Karpas-422 (cell line): ENCODE measurements around the gene ACSS1. TPM values are rescaled to one million over a fixed set of nuclear protein-coding genes. Genes with fewer than 3 reads are reported as not detected.
A peak's percentile ranks its signal among the peaks of the same experiment; 100 is the strongest.

Experiments used
- DNase-seq: peaks from one replicate; pipeline ENCODE4 v3.0.0-alpha.2; 2015
- H2AFZ ChIP-seq: fragments of 200-600 bp; sonication (generic); 2 replicates; pipeline ENCODE4 v1.6.1; 2014; ENCODE audit warnings: antibody characterized with exemption, low read length, mixed read lengths
- H3K27ac ChIP-seq: fragments of 200-600 bp; sonication (generic); 2 replicates; pipeline ENCODE4 v1.5.1; 2014; ENCODE audit warnings: mild to moderate bottlenecking, low read length, moderate library complexity
- H3K27me3 ChIP-seq: fragments of 200-600 bp; sonication (generic); 2 replicates; pipeline ENCODE4 v1.6.1; 2014; ENCODE audit warnings: low read length, mixed read lengths
- H3K36me3 ChIP-seq: fragments of 200-600 bp; sonication (generic); 2 replicates; pipeline ENCODE4 v1.6.1; 2014; ENCODE audit warnings: low read length, mixed read lengths; ENCODE audit not compliant: insufficient read depth
- H3K4me1 ChIP-seq: fragments of 200-600 bp; sonication (generic); 2 replicates; pipeline ENCODE4 v1.6.1; 2014; ENCODE audit warnings: mild to moderate bottlenecking, low read length, mixed read lengths
- H3K4me2 ChIP-seq: fragments of 200-600 bp; sonication (generic); 2 replicates; pipeline ENCODE4 v1.6.1; 2014; ENCODE audit warnings: low read length, low read depth, mild to moderate bottlenecking; ENCODE audit not compliant: poor library complexity, severe bottlenecking
- H3K4me3 ChIP-seq: fragments of 200-600 bp; sonication (generic); 2 replicates; pipeline ENCODE4 v1.5.1; 2014; ENCODE audit warnings: mild to moderate bottlenecking, antibody characterized with exemption, low read length, mixed read lengths
- H3K79me2 ChIP-seq: fragments of 200-600 bp; sonication (generic); 2 replicates; pipeline ENCODE4 v1.6.1; 2014; ENCODE audit warnings: mild to moderate bottlenecking, low read length, mixed read lengths
- H3K9ac ChIP-seq: fragments of 200-600 bp; sonication (generic); 2 replicates; pipeline ENCODE4 v1.6.0; 2014; ENCODE audit warnings: low read length
- H3K9me2 ChIP-seq: fragments of 200-600 bp; sonication (generic), shearing (Covaris generic); replicated peaks from 2 replicates; pipeline ENCODE4 v1.6.0; 2014; ENCODE audit warnings: mild to moderate bottlenecking, low read length, moderate library complexity; ENCODE audit not compliant: insufficient read depth
- H3K9me3 ChIP-seq: fragments of 300-700, 200-600 bp; sonication (generic); 2 replicates; pipeline ENCODE4 v1.6.1; 2014; ENCODE audit warnings: low read length, mixed read lengths
- H4K20me1 ChIP-seq: fragments of 200-600 bp; sonication (generic); 2 replicates; pipeline ENCODE4 v1.6.1; 2014; ENCODE audit warnings: mild to moderate bottlenecking, antibody characterized with exemption, low read length, low read depth; ENCODE audit not compliant: insufficient read depth
- total RNA-seq: library from RNA; depleted of rRNA; stranded (reverse); fragments of >200 nt; shearing (Covaris generic); gene quantifications from 2 replicates; pipeline ENCODE4 v1.2.3, GENCODE V29; 2014; ENCODE audit warnings: low replicate concordance

Gene ACSS1
- total RNA-seq, 1 experiment from 2014 or later: 2.3 TPM

- H3K36me3 ChIP-seq: no peaks in the 10 kb centered on the region
- no peak within 1 kb of the TSS for H3K27ac ChIP-seq
- H3K4me1 ChIP-seq: peaks cover 8% of the 10 kb centered on the region
- no peaks in the 10 kb centered on the region for H3K79me2 ChIP-seq
- no peak within 1 kb of the TSS for H3K4me3 ChIP-seq
- no peak within 1 kb of the TSS for H3K4me2 ChIP-seq
- H3K9me2 ChIP-seq: no peaks in the 10 kb centered on the region
- no peak within 1 kb of the TSS for H3K9ac ChIP-seq
- H4K20me1 ChIP-seq: no peaks in the 10 kb centered on the region
- no peak within 1 kb of the TSS for H2AFZ ChIP-seq
- no peaks in the 10 kb centered on the region for H3K9me3 ChIP-seq
- DNase-seq: no peak
- H3K27me3 ChIP-seq: no peaks in the 10 kb centered on the region
These were observed 24.0 kb upstream of the ACSS1 start, which contains the start of gene VSX1 for GRCh38 chr20:25081730-25082497. Gene VSX1 (minus strand): TSS chr20:25082141. CDS start chr20:25082096, 45 bp downstream.

DNA sequence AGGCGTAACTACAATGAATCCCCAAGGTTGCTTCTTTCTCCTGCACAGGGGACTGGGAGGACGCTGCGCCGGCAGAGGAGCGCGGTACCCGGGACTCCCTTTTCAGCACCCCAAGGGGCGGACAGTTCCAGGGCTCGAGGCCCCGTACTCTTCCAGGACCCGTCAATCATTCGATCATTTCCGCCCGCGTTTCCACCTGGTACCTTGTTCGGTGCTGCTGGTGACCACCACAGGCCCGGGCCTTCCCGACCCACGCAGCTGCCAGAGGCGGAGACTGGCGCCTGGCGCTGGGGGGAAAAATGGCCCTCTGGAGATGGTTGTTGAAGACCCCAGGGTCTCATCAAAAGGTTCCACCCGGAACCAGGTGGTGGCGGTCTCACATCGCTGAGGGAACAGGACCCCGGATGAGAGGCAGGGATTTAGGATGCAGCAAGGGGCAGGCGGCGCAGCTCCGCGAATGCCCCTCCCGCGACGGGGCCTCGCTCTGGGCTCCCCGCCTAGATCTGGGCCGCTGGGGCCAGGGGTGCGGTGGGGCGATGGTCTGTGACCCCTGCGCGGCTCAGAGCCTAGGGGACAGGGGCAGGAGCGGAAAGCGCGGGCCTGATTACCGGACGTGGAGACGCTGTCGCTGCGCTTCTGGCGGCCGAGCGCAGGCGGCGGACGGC is 23.3 kb upstream of the ACSS1 start:
- H3K4me3 ChIP-seq: no peak overlapping the region
- H3K79me2 ChIP-seq: no peaks in the 10 kb centered on the region
- H3K27me3 ChIP-seq: no peaks in the 10 kb centered on the region
- no peaks in the 10 kb centered on the region for H4K20me1 ChIP-seq
- no peak overlapping the region for H3K9ac ChIP-seq
- no peak overlapping the region for H2AFZ ChIP-seq
- no peaks in the 10 kb centered on the region for H3K9me3 ChIP-seq
- DNase-seq: no peak
- no peak overlapping the region for H3K27ac ChIP-seq
- H3K9me2 ChIP-seq: no peaks in the 10 kb centered on the region
- H3K4me1 ChIP-seq: peaks cover under 1% of the 10 kb centered on the region
- H3K36me3 ChIP-seq: no peaks in the 10 kb centered on the region
- H3K4me2 ChIP-seq: no peak overlapping the region

DNA sequence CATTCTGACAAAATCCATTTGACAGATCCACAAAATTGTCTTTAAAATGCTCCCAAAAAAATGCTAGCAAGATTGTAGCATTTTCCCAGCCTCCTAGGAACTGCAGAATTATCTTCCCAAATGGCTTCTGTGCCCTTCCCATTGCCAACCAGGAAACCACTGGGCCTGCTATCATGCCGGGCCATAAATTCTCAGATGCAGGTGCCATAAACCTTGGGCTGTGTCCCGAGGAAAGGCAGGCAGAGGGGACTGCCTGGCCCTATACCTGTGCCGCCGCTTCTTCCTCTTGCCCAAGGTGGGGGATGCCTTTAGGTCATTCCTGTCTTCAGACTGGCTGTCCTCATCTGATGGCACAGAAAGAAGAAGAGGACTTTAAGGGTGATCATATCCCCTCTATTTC is 21.2 kb upstream of the ACSS1 start:
- Histone ChIP-seq H2AFZ (no peak overlapping the region), H3K9me2 (no peaks in the 10 kb centered on the region), H3K27ac (no peak overlapping the region), H3K36me3 (no peaks in the 10 kb centered on the region), H3K79me2 (no peaks in the 10 kb centered on the region), H3K4me2 (no peak overlapping the region), H3K4me1 (no peaks in the 10 kb centered on the region), H3K27me3 (no peaks in the 10 kb centered on the region), H3K9ac (no peak overlapping the region), H3K9me3 (no peaks in the 10 kb centered on the region), H3K4me3 (no peak overlapping the region), H4K20me1 (no peaks in the 10 kb centered on the region)
- no peak for DNase-seq

GRCh38 chr20:25078662-25079061 is 20.7 kb upstream of the ACSS1 start:
- no peak for DNase-seq
- H4K20me1 ChIP-seq: no peaks in the 10 kb centered on the region
- H3K27ac ChIP-seq: no peak overlapping the region
- H3K36me3 ChIP-seq: no peaks in the 10 kb centered on the region
- no peaks in the 10 kb centered on the region for H3K27me3 ChIP-seq
- H3K79me2 ChIP-seq: no peaks in the 10 kb centered on the region
- H2AFZ ChIP-seq: no peak overlapping the region
- no peaks in the 10 kb centered on the region for H3K4me1 ChIP-seq
- H3K4me3 ChIP-seq: no peak overlapping the region
- no peak overlapping the region for H3K9ac ChIP-seq
- H3K9me2 ChIP-seq: no peaks in the 10 kb centered on the region
- H3K9me3 ChIP-seq: no peaks in the 10 kb centered on the region
- no peak overlapping the region for H3K4me2 ChIP-seq

DNA sequence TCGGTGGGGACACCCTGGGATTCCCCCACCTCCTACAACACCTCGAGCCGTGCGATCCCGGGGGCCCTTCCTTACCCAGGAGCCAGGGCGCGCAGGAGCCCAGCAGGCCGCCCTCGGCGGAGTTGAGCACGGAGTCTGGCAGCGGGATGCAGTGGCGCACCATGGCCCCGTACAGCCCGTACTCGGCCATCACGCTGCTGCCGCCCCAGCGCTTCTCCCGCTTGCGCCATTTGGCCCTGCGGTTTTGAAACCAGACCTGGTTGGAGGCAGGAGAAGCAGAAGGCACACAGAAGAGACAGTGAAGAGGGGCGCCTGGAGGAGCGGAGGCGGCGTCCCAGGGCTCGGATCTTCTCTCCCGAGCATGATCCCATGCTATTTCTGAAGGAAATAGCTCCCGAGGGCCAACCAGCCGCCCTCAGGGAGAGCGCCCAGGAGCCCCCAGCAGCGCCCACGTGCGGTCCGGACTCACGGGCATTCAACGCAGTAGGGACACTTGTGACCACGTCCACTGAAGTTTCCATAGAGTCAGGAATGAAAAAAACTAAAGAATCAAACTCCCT is 19.8 kb upstream of the ACSS1 start:
- H3K4me2 ChIP-seq: no peak overlapping the region

GRCh38 chr20:25076731-25077609 is 19.0 kb upstream of the ACSS1 start:
- H3K27me3 ChIP-seq: no peaks in the 10 kb centered on the region
- no peaks in the 10 kb centered on the region for H3K36me3 ChIP-seq
- peak; percentile 63 for DNase-seq
- no peak overlapping the region for H3K27ac ChIP-seq
- H3K4me1 ChIP-seq: no peaks in the 10 kb centered on the region
- no peaks in the 10 kb centered on the region for H4K20me1 ChIP-seq
- H3K79me2 ChIP-seq: no peaks in the 10 kb centered on the region
- no peak overlapping the region for H3K4me3 ChIP-seq
- H3K9me3 ChIP-seq: no peaks in the 10 kb centered on the region
- H3K4me2 ChIP-seq: no peak overlapping the region
- no peak overlapping the region for H3K9ac ChIP-seq
- H3K9me2 ChIP-seq: no peaks in the 10 kb centered on the region
- H2AFZ ChIP-seq: no peak overlapping the region

More for the DNA sequence above, 19.8 kb upstream of the ACSS1 start:
- no peak overlapping the region for H3K4me3 ChIP-seq
- H4K20me1 ChIP-seq: no peaks in the 10 kb centered on the region
- H3K9me3 ChIP-seq: no peaks in the 10 kb centered on the region
- no peaks in the 10 kb centered on the region for H3K9me2 ChIP-seq
- no peaks in the 10 kb centered on the region for H3K36me3 ChIP-seq
- H3K4me1 ChIP-seq: no peaks in the 10 kb centered on the region
- H3K79me2 ChIP-seq: no peaks in the 10 kb centered on the region
- DNase-seq: no peak
- H2AFZ ChIP-seq: no peak overlapping the region
- no peak overlapping the region for H3K9ac ChIP-seq
- H3K27me3 ChIP-seq: no peaks in the 10 kb centered on the region
- no peak overlapping the region for H3K27ac ChIP-seq

- H3K79me2 ChIP-seq: no peaks in the 10 kb centered on the region
- H3K27me3 ChIP-seq: no peaks in the 10 kb centered on the region
These were observed 18.3 kb upstream of the ACSS1 start for GRCh38 chr20:25076201-25076600.

More at GRCh38 chr20:25076201-25076600, 18.3 kb upstream of the ACSS1 start:
- Histone ChIP-seq H4K20me1 (no peaks in the 10 kb centered on the region), H3K9ac (no peak overlapping the region), H3K4me3 (no peak overlapping the region), H3K9me2 (no peaks in the 10 kb centered on the region), H3K4me1 (0 out of 2 replicates have a peak, but pooled peaks cover 2% of the 10 kb centered on the region), H2AFZ (no peak overlapping the region), H3K9me3 (no peaks in the 10 kb centered on the region), H3K4me2 (no peak overlapping the region), H3K36me3 (no peaks in the 10 kb centered on the region), H3K27ac (no peak overlapping the region)
- DNase-seq: no peak
